C4-2B (cell line): Measurements from ENCODE around the gene PHLDB2.

Experiments
- H3K27ac ChIP-seq: fragments of 450-650 bp; 2 replicates; pipeline ENCODE4 v1.5.1; 2017
- CTCF ChIP-seq: fragments of 450-650 bp; conservative IDR thresholded peaks from 2 replicates; pipeline ENCODE4 v1.5.1; 2017; ENCODE audit warnings: mild to moderate bottlenecking
- ZFX ChIP-seq: fragments of 450-650 bp; IDR thresholded peaks from 2 replicates; pipeline ENCODE4 v1.6.1; 2017

The PHLDB2 gene

DNA sequence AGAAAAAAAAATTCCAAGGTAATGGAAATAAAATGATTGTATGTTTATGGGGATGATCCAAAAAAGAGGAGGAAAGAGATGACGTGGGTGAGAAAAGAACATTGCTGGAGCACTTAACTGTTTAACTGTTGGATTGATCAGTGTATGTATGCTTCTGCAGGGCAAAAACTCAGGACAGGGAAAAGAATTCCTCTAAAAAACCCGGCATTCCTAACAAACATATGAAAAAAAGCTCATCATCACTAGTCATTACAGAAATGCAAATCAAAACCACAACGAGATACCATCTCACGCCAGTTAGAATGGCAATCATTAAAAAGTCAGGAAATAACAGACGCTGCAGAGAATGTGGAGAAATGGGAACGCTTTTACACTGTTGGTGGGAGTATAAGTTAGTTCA lies 1.6 kb upstream of the PHLDB2 start:
- TF ChIP-seq ZFX (no peak), CTCF (no peak)
- H3K27ac ChIP-seq, result no peak overlapping the region

GRCh38 chr3:111858642-111859041 lies 423 bp upstream of the PHLDB2 start:
- TF ChIP-seq ZFX (no peak), CTCF (no peak)
- H3K27ac ChIP-seq, result no peak overlapping the region

DNA sequence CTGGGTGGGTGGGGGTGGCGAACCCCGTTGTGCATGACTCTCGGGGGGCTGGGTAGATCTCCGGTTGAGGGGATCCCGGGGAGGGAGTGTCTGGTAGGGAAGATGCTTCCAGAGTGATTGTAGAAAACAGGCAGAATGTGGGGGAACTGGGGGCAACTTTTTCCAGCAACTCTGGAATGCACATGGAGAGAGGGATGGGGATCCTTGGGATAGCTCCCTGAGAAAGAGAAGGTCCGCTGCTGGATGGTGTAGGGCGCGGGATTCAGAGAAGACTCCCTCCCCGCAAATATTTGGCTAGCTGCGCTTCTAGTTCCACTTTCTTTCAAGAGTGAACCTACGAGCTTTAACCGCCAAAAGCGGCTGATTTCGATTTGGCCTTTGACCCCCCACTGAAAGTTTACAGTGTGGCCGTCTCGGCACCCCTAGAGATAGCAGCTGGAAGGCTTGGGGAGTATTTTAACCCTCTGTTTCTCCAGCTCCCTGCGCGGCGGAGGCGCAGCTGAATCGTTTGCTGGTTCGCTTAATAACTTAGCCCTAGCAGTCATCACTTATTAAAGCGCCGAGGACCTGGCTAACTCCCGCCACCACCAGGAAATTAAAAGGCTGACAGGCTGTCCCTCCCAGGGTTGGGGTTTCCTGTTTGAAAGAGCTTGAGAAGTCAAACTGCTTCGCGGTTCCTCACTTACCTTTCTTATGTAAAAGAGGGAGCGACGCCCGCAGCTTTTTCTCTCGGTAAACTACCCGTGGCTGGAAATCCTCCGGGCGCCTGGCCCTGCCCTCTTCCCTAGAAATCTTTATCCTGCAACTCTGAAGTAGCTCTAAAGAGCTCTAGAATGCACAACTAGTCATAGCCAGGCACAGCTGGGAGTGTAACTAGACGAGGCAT lies 1.2 kb downstream of the PHLDB2 start:
- H3K27ac ChIP-seq, result peak overlapping the region; percentile 7

DNA sequence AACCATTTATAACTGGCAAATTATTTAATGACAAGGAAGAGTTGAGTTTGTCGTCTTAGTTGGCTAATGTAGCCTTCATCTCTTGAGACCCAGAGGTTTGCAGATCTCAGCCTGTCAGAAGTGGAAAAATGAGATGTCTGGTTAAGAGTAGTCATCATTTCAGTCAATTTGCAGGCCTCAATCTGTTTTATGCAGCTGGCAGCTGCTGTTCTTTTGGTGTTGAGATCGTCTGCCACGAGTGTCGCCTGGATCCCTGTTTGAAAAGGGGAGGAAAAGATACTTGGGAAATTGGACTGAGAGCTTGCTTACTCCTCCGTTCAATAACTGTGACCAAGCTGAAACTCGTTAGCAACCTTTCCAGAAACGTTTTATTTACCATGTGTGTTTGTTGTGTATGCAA lies 2.3 kb downstream of the PHLDB2 start:
- H3K27ac ChIP-seq, result no peak overlapping the region
- TF ChIP-seq ZFX (no peak), CTCF (no peak)

More for the DNA sequence above, 1.2 kb downstream of the PHLDB2 start:
- TF ChIP-seq CTCF (peak; percentile 46), ZFX (no peak)

DNA sequence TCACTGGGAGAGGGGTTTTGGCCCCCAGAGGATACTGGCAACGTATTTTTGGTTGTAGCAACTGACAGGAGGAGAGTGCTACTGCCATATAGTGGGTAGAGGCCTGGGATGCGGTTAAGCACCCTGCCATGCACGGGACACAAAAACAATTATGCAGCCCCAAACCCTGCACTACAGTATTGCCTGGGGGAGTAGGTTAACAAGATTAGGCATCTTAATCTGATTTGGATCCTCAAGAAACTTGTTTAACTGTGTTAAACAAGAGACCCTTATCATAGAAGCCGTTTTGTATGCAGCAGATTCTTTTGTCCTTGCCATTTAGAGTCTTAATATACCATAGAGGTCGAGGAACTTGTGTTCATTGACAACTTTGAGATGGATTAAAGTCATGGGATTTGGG lies 3.4 kb downstream of the PHLDB2 start:
- TF ChIP-seq CTCF, result no peak
- no peak for TF ChIP-seq ZFX
- no peak overlapping the region for H3K27ac ChIP-seq

- H3K27ac ChIP-seq, result no peak overlapping the region
Measured at GRCh38 chr3:111862974-111863373, 3.9 kb downstream of the PHLDB2 start.

More at GRCh38 chr3:111862974-111863373, 3.9 kb downstream of the PHLDB2 start:
- TF ChIP-seq ZFX (no peak), CTCF (no peak)
